K562 (cell line): ENCODE measurements around the gene SUMF2.
"Not testable (repeated sequence)": the region's sequence is repeated elsewhere in the genome, so short reads cannot be mapped to it uniquely, and the experiment has no call there.

ENCODE experiments used
- MTA2 ChIP-seq: fragments of 450-650 bp; IDR thresholded peaks from 2 replicates; pipeline ENCODE4 v1.6.1; 2016; ENCODE audit warnings: low read depth
- NEUROD1 ChIP-seq: fragments of 150-350 bp; IDR thresholded peaks from 2 replicates; pipeline ENCODE4 v1.6.1; 2014; ENCODE audit warnings: borderline replicate concordance, low read length, low read depth; ENCODE audit not compliant: partially characterized antibody
- NFATC3 ChIP-seq: fragments of 450-650 bp; IDR thresholded peaks from 2 replicates; pipeline ENCODE4 v1.6.1; 2017; ENCODE audit warnings: mild to moderate bottlenecking
- SRSF3 ChIP-seq: fragments of 200-400 bp; formaldehyde crosslinking; IDR thresholded peaks from 2 replicates; pipeline ENCODE4 v1.6.1; 2016; ENCODE audit warnings: mild to moderate bottlenecking, low read length, moderate library complexity; ENCODE audit not compliant: insufficient read depth
- YY1 ChIP-seq, 3 experiments: IDR thresholded peaks; 2 replicates each; pipeline ENCODE4 v1.6.1; 2011; ENCODE audit warnings: low read length in 2 of 3, mild to moderate bottlenecking in 2 of 3, moderate library complexity in 2 of 3, borderline replicate concordance in 1 of 3, control low read depth in 1 of 3, low read depth in 1 of 3; ENCODE audit not compliant: insufficient read depth in 3 of 3, insufficient replicate concordance in 2 of 3, control insufficient read depth in 1 of 3, insufficient read length in 1 of 3; ENCODE audit errors: extremely low read depth in 1 of 3

GRCh38 chr7:56098187-56099008 lies 34.3 kb downstream of the SUMF2 start:
- TF ChIP-seq NEUROD1; MTA2; SRSF3; YY1 (IDR thresholded peaks at IDR 0.05; ENCODE audit: borderline replicate concordance in 1 of 3, control insufficient read depth in 1 of 3, extremely low read depth in 1 of 3, insufficient read depth in 3 of 3, insufficient read length in 1 of 3, insufficient replicate concordance in 2 of 3, low read depth in 1 of 3, low read length in 2 of 3); NFATC3: not testable (repeated sequence)
